ENCODE measurements around the gene ANKS4B.
"Not testable (repeated sequence)": the region's sequence is repeated elsewhere in the genome, so short reads cannot be mapped to it uniquely, and the experiment has no call there.

Gene ANKS4B, protein sequence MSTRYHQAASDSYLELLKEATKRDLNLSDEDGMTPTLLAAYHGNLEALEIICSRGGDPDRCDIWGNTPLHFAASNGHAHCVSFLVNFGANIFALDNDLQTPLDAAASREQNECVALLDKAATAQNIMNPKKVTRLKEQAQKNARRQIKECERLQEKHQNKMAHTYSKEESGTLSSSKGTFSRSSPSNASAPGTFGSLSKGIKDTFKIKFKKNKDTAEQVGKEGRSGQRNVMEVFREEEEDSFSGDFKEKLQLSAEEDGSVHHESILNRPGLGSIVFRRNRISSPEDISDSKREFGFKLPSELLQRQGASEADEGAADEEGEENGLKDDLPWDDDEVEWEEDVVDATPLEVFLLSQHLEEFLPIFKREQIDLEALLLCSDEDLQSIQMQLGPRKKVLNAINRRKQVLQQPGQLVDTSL

DNA sequence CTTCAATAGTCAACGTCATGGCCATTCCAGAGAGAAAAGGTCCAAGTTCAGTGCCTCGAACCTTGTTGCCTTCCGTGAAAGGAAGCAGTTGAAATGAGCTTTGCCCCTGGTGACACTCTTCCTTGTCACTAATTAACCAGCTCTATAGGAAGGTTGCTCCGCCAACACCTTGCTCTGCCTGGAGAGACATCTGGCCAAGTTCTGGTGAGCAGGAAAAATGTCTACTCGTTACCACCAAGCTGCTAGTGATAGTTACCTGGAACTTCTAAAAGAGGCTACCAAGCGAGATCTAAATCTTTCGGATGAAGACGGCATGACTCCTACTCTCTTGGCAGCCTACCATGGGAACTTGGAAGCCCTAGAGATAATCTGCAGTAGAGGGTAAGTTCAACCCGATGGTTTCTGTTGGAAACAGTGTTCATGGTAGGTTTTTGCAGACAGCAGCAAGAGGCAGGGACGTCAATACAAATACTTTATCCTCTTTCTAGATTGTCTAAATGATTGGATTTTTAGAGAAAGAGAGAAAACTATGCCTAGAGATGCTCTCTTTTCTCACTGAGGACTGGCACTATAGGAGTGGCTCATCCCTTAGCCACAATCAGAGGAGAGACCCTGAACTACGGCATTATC, at the start of gene ANKS4B:
ANKS4B (plus strand) TSS at position 179 of the 630 bp plus-strand sequence; CDS start at position 218, 39 bp downstream.
- DNase-seq (ENCODE audit: extremely low read depth in 1 of 2, low read depth in 1 of 2), result no peak

DNA sequence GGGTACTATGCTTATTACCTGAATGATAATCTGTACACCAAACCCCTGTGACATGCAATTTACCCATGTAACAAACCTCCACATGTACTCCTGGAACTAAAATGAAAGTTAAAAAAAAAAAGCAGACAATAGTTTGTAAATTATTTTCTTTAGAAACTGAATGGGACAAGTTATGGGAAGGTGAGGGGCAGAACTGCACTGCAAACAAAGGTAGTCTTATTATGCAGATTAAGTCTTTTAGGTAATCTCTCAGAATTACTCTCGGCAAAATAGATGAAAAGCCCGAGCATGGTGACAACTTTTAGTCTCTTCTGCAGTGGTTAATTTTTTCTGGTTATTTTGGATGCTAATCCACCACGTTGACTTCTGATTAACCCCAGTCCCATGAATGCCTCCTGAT, 49.5 kb upstream of the ANKS4B start:
- no peak for DNase-seq (ENCODE audit: extremely low read depth in 1 of 2, low read depth in 1 of 2)

DNA sequence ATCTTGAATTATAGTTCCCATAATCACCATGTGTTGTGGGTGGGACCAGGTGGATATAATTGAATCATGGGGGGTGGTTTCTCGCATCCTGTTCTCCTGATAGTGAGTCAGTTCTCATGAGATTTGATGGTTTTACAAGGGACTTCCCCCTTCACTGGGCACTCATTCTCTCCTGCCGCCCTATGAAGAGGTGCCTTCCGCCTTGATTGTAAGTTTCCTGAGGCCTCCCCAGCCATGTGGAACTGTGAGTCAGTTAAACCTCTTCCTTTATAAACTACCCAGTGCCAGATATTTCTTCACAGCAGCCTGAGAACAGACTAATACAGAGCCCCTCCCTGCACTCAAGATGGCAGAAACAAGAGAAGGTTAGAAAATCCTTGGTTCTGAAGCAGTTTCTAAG, 48.7 kb upstream of the ANKS4B start:
- DNase-seq (ENCODE audit: extremely low read depth in 1 of 2, low read depth in 1 of 2), result no peak

DNA sequence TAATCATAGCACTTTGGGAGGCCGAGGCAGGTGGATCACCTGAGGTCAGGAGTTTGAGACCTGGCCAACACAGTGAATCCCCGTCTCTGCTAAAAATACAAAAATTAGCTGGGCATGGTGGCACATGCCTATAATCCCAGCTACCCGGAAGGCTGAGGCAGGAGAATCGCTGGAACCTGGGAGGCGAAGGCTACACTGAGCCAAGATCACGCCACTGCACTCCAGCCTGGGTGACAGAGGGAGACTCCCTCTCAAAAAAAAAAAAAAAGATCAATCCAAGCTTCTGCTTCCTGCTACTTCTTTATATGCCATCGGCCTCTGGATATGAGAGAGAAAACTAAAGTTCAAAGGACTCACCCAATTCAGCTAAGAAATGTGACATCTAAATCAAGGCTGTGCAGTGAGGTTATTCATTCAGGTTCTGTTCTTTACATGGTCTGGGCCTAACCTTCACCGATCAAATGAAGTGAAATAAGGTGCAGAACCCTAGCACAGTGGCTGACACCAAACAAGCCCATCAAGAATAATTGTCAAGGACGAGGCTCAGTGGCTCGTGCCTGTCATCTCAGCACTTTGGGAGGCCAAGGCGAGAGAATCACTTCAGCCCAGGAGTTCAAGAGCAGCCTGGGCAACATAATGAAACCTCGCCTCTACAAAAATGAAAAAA, 47.7 kb upstream of the ANKS4B start:
- no peak for DNase-seq (ENCODE audit: extremely low read depth in 1 of 2, low read depth in 1 of 2)

DNA sequence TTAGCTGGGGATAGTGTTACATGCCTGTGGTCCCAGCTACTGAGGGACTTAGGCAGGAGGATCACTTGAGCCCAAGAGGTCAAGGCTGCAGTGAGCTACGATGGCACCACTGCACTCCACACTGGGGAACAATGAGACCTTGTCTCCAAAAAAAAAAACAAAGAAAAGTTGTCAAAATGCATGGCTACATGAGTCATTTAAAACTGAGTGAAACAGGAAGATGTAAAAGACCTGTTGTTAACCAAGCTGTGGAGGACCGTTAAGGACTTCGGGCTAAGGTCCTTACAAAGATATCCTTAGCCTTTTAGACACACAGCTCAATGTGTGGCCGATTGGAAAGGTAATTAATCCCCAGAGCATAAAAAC, 47.2 kb upstream of the ANKS4B start:
- DNase-seq (ENCODE audit: extremely low read depth in 1 of 2, low read depth in 1 of 2), result no peak

DNA sequence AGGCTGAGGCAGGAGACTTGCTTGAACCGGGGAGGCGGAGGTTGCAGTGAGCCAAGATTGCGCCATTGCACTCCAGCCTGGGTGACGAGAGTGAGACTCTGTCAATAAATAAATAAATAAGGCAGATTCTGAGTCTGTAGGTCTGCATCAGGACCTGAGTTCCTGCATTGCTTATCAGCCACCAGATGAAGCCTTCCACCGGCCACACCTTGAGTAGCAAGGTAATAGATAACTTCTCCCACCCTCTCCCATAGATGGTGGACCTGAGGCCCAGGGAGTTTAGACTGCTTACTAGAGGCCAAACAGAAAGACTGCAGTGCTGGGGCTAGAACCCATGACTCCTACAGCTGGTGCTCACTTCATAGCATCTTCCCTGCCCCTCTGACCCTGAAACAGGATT, 44.2 kb upstream of the ANKS4B start:
- DNase-seq (ENCODE audit: extremely low read depth in 1 of 2, low read depth in 1 of 2), result no peak

DNA sequence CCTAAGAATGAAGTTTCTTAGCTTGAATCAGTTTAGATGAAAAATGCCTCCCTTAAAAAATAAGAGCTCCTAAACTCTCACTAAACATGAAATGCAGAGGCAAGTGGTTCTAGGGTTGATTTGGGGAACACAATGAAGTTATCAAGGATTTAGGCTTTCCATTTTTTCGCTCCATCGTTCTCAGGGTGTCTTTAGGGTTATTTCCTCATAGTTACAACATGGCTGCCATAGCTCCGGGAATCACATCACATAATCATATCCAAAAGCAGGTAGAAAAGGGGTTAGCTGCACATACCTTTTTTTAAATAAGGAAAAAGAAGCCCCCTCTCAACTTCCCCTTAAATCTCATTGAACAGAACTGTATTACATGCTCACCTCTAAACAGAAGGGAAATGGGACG, 43.5 kb upstream of the ANKS4B start:
- no peak for DNase-seq (ENCODE audit: extremely low read depth in 1 of 2, low read depth in 1 of 2)

DNA sequence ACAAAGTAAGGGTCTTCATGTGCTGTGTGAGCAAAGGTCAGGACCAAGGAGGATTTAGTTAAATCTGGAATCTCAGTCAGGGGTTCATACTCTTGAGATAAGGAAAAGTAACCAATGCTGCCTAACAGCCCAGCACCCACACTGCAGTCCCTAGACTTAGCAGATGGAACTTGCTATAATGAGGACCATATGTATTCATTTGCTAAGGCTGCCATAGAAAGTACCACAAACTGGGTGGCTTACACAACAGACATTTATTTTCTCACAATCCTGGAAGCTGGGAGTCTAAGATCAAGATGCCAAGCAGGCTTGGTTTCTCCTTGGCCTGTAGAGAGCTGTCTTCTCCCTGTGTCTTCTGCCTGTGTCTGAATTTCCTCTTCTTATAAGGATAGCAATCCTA, 42.9 kb upstream of the ANKS4B start:
- no peak for DNase-seq (ENCODE audit: extremely low read depth in 1 of 2, low read depth in 1 of 2)

DNA sequence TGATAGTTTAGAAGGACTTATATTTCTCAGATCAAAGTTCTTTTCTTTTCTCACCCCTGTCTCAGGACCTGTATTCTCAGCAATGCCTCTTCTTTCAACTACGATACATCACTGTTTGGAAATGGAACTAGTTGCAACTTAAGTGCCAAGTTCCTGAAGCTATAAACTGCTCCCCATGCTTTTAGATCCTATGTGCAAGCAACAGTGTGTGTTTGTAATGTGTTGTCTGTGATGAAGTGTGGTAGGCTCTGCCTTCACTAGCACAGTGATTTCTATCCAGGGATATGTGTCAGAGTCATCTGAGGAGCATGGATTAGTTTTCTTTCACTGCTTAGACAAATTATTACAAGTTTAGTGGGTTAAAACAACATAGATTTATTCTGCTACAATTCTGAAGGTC, 40.5 kb upstream of the ANKS4B start:
- DNase-seq (ENCODE audit: extremely low read depth in 1 of 2, low read depth in 1 of 2), result no peak

DNA sequence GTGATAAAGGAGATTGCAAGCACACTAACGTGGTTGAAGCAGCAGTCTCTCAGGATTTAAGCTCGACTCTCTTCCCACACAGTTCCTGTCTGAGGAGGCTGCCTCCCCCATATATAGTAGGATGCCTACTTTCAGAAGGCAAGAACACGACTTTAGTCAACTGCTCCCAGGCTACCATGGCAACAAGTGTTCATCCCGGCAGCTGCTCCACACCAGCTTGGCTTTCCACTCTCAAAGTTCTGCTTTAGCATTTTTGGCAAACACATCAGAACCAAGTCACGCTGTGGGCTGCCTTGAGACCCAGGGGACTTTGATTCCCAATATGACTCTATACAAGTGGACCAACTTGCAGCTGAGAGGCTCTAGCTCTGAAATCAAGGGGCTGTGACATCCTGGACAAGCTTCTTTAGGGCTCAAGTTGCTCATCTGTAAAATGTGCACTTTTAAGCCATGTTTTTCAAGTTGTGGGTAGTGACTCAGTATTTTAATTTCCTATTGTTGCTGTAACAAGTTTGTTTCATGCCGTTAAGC, 38.7 kb upstream of the ANKS4B start:
- no peak for DNase-seq (ENCODE audit: extremely low read depth in 1 of 2, low read depth in 1 of 2)

DNA sequence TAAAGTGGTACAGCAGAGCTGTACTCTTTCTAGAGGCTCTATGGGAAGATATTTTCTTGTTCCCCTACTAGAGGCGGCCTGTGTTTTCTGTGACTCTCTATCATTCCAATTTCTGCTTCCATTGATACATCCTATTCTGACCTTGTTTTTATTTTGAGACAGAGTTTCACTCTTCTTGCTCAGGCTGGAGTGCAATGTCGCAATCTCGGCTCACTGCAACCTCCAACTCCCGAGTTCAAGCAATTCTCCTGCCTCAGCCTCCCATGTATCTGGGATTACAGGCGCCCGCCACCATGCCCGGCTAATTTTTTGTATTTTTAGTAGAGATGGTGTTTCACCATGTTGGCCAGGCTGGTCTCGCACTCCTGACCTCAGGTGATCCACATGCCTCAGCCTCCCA, 38.2 kb upstream of the ANKS4B start:
- not testable (repeated sequence) for DNase-seq (ENCODE audit: extremely low read depth in 1 of 2, low read depth in 1 of 2)

DNA sequence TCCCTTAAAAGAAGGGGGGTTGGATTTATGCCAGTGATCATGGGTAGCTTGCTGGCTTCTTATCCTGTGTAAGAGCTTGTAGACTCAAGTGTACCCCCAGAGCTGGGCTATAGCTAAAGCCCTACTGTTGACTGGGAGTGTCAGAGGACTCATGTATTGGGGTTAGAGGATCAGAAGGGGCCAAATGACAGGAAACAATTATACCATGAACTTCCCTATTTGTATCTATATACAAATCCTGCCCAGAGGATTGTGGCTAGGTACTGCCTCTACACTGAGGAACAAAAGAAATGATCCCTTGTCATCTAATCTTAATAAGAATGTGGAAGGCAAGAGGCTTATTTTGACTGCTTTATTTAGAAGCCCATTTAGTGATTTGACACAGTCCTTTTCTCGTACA, 36.4 kb upstream of the ANKS4B start:
- DNase-seq (ENCODE audit: extremely low read depth in 1 of 2, low read depth in 1 of 2), result no peak

DNA sequence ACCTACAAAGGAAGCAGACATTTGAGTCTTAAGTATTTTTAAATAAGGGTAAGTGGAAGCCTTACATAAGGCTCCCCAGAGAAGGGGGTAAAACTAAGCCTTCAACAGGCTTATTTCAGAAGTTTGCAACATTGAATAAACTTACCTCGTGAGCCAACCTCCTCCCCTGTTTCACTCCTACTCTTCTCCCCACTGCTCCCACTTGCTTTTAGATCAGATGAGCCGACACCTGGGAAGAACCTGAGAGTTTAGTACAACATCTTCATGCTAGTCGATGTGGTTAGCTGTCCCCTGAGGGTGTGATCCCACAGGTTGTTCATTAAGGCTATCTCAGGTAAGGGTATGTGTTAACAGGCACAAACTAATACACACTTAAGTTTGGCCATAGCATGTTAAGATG, 35.9 kb upstream of the ANKS4B start:
- no peak for DNase-seq (ENCODE audit: extremely low read depth in 1 of 2, low read depth in 1 of 2)

DNA sequence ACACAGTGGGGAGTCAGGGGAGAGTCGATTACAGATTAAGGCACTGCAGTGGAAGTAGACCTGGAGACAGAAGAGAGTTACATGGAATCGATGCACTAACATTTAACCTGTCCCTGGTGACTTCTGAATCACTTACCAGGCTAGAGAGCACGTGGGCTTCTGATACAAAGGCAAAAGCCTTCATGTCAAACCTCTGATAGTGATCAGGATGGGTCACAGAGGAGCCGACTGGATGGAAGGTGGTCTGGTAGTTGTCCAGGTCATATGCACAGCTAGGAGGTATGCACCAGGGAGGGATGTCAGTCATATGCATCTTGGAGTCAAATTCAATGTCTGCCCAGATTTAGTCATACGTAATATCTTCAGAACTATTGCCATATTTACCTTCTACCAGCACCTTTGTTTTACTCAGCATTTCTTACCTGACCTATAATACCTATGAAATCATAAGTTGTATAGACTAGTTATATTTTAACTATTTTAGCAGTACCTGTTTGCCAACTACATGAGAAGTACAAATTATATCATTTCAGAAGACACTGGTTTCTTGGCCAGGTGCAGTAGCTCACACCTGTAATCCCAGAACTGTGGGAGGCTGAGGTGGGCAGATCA, 33.8 kb upstream of the ANKS4B start:
- DNase-seq (ENCODE audit: extremely low read depth in 1 of 2, low read depth in 1 of 2), result no peak

DNA sequence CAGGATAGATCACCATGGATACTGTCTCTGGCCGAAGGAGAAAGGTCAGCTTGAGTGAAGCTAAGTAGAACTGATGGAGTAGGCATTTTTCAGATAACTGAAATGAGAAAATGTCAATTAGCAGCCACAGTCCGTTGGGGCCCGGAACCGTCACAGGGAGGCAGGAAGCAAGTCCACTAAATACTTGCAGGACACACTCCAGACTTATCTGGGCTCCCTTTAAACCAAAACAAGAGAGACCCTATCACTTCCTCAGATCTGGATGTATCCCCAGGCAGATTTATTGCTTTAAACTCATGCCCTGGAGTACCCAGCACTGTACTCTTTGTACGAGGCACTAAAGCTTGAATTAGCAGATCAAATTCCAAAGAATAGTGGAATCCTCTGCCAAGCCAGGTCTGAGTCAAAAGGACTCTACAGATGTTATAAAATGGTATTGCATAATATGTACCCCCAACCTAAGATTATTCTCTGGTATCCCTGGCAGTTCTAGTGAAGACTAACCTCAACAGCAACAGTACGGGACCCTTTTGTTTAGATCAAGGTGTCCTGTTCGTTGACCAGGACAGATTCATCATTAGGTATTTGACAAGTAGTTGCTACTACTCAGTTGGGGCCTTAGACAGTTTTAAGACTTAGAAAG, 30.2 kb upstream of the ANKS4B start:
- no peak for DNase-seq (ENCODE audit: extremely low read depth in 1 of 2, low read depth in 1 of 2)

DNA sequence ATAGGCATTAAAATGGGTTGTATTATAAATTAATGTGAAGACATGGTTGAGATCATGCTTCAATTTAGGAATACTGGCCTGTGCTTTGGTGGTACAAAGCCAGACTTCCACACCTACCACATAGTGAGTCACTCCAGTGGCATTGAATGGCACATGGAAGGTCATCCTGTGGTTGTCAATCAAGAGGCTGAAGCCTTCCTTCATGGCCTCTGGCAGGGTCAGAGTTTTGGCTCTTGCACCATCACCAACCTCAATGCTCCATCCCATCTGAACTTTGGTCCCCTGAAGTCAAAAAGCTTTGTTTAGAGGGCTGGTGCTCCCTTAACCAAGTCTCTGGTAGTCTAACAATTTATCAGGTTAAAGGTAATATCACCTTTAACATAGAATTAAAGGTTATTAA, 28.2 kb upstream of the ANKS4B start:
- DNase-seq (ENCODE audit: extremely low read depth in 1 of 2, low read depth in 1 of 2), result no peak

DNA sequence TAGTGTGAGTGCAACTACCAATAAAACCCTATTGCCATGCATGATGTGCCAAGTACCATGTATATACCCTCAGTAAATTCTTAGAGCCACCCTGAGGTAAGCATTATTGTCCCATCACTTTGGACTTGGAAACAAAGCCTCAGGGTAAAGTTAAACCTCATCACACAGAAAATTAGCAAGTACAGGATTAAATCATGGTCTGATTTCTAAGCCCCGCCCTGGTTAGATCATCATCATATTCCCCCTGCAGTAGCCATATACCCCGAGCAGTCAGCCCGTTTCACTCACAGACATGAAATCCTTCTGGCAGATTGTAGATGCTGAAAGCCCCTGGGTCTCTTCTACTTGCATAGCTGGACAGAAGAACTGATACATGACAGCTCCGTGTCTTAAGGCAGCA, 26.9 kb upstream of the ANKS4B start:
- DNase-seq (ENCODE audit: extremely low read depth in 1 of 2, low read depth in 1 of 2), result no peak

DNA sequence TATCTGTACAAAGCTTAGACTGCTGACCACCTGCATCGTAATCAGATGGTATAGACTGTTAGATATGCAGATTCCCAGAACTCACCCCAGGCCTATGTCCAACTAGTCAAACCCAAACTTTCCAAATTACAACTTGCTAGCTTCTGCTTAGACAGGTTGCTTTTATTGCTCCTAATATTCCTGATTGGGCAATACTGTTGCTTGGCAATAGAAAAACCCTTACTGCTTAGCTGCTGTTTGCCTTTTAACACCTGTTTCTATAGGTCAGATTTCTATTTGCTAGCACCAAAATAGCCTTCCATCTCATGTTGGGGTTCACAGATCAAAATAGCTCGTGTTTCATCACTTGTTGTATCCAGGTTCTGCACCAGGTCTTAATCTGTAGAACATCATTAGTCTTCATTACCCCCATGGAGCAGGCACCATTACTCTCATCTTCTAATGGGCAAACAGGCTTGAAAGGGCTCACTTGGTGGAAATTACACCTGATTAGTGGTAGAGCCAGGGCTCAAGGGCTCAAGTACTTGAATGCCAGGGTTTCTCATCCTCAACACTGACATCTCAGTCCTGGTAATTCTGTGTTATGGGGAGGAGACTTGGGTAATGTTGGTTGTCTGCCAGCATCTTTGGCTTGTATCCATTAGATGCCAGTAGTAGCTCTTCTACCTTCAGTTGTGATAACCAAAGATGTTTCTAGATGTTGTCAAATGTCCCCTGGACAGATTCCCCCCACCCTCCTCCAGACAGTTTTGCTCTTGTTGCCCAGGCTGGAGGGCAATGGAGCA, 24.9 kb upstream of the ANKS4B start:
- DNase-seq (ENCODE audit: extremely low read depth in 1 of 2, low read depth in 1 of 2), result no peak

DNA sequence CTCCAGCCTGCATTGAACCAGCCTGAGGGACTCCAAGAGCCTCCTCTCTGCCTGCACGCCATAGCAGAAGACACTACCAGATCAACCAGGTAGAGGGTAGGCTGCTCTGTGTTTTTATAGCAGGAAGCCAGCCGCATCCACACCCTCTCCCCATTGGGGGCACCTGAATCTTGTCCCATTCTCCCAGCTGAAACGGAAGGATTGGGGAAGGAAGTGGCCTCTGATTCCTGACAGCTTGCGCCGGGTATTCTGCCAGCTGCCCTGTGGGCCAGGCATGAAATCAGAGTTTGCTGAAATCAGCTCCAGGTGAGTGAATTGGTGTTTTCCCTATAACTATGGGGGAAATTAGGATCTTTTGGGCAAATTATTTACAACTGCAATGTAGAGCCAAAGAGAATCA, 22.0 kb upstream of the ANKS4B start, which contains the start of gene ZP2:
ZP2 (minus strand) TSS at position 89 of the 400 bp plus-strand sequence; CDS start at position 62, 27 bp downstream.
- no peak for DNase-seq (ENCODE audit: extremely low read depth in 1 of 2, low read depth in 1 of 2)

DNA sequence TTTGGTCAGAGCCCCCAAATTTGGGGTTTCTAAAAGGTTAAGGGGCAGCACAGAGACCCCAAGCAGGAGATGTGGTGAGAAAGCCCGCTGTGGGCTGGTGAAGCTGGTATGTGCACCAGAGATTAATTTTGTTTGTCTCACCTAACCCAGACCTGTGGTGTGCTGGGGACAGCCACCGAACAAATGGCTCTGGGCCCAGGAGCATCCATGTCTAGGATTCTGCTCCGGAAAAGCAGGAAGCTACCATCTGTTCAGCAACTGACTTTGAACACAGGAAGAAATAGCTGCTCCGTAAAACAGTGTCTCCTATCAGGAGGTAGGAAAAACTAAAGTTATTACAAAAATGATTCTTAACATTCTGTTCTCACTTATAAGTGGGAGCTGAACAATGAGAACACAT, 19.4 kb upstream of the ANKS4B start:
- DNase-seq (ENCODE audit: extremely low read depth in 1 of 2, low read depth in 1 of 2), result no peak

Measured in activated CD8-positive, alpha-beta memory T cell treated with anti-CD3 and anti-CD28 coated beads for 1 hour (primary cell).